Vagina (tissue), 2 donors: ENCODE results near the gene KCND1. TPM values are rescaled to one million over a fixed set of nuclear protein-coding genes. Genes with fewer than 3 reads are reported as not detected.

Experiments used
- DNase-seq, 2 donors: peaks; one replicate each; pipeline ENCODE4 v3.0.0-alpha.2; 2017; ENCODE audit errors: extremely low spot score in 2 of 2
- H3K27ac ChIP-seq: fragments of 200-600 bp; sonication (generic); one replicate; pipeline ENCODE4 v1.5.1; 2019
- H3K27me3 ChIP-seq: fragments of 200-600 bp; sonication (generic); one replicate; pipeline ENCODE4 v1.5.1; 2019
- H3K36me3 ChIP-seq, 2 donors: fragments of 200-600 bp; sonication (generic); one replicate each; pipeline ENCODE4 v1.5.1; 2017 to 2019
- H3K4me1 ChIP-seq: fragments of 200-600 bp; sonication (generic); one replicate; pipeline ENCODE4 v1.5.1; 2019
- H3K4me3 ChIP-seq, 2 donors: fragments of 200-600 bp; sonication (generic); 1 replicate in 1 of 2; 2 replicates in 1 of 2; pipeline ENCODE4 v1.5.1; 2016 to 2019
- H3K9me3 ChIP-seq: fragments of 200-600 bp; sonication (generic); one replicate; pipeline ENCODE4 v1.5.1; 2019
- POLR2A ChIP-seq, 2 donors: fragments of 450-650 bp; IDR thresholded peaks; one replicate each; pipeline ENCODE4 v1.6.1; 2017; ENCODE audit warnings: antibody characterized with exemption in 2 of 2, mild to moderate bottlenecking in 2 of 2, moderate library complexity in 2 of 2
- POLR2AphosphoS5 ChIP-seq, 2 donors: sonication (generic); formaldehyde crosslinking; IDR thresholded peaks; one replicate each; pipeline ENCODE4 v1.9.0; 2017; ENCODE audit warnings: antibody characterized with exemption in 2 of 2, mild to moderate bottlenecking in 2 of 2, low read depth in 1 of 2; ENCODE audit not compliant: insufficient read depth in 1 of 2
- intact Hi-C: fragments of 100-400 bp; cut with DNase I; formaldehyde crosslinking; loops from one replicate; pipeline ENCODE4 v1.15.1; 2023
- total RNA-seq: library from RNA; depleted of rRNA; stranded (reverse); fragments of >200 nt; gene quantifications from one replicate; pipeline ENCODE4 v1.2.3, GENCODE V29; 2016
- TF ChIP-seq, protein P1 (sequence below), 3 experiments: fragments of 450-650 bp in 2 of 3; fragments of 200-600 bp in 1 of 3; sonication (generic) in 1 of 3; IDR thresholded peaks; one replicate each; pipeline ENCODE4 v1.5.1; 2017 to 2019; ENCODE audit warnings: antibody characterized with exemption in 3 of 3, mild to moderate bottlenecking in 2 of 3, moderate library complexity in 2 of 3

Gene KCND1
- total RNA-seq, 1 donor from 2014 or later = 2.0 TPM

DNA sequence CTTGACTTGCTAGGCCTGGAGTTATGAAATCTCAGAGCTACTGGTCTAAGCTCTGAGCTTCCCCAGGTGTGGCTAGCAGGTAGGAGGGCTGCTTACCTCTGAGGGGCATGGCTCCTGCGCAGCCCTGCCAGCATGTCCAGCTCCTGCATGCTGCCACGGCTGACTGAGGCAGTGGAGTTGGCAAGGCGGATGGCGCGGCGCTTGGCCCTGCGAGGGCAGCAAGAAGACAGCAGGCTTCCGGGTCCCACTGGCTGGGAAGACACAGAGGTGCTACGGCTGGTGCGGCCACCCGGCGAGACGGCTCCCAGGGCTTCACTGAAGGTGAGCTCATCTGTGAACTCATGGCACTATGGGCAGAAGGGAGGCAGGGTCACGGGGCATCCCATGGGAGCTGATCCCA lies 5.7 kb downstream of the KCND1 start:
- no peaks in the 10 kb centered on the region for H3K36me3 ChIP-seq
- no peak for DNase-seq
- TF ChIP-seq POLR2A (IDR thresholded peaks at IDR 0.05) = no peak
- TF ChIP-seq, protein P1, sequence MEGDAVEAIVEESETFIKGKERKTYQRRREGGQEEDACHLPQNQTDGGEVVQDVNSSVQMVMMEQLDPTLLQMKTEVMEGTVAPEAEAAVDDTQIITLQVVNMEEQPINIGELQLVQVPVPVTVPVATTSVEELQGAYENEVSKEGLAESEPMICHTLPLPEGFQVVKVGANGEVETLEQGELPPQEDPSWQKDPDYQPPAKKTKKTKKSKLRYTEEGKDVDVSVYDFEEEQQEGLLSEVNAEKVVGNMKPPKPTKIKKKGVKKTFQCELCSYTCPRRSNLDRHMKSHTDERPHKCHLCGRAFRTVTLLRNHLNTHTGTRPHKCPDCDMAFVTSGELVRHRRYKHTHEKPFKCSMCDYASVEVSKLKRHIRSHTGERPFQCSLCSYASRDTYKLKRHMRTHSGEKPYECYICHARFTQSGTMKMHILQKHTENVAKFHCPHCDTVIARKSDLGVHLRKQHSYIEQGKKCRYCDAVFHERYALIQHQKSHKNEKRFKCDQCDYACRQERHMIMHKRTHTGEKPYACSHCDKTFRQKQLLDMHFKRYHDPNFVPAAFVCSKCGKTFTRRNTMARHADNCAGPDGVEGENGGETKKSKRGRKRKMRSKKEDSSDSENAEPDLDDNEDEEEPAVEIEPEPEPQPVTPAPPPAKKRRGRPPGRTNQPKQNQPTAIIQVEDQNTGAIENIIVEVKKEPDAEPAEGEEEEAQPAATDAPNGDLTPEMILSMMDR (IDR thresholded peaks at IDR 0.05) = no peak
- no peak for TF ChIP-seq POLR2AphosphoS5 (IDR thresholded peaks at IDR 0.05; ENCODE audit: insufficient read depth in 1 of 2, low read depth in 1 of 2)
- intact Hi-C loops = no loop called here
- no peak overlapping the region for H3K4me3 ChIP-seq
- peaks cover 3% of the 10 kb centered on the region for H3K4me1 ChIP-seq
- no peaks in the 10 kb centered on the region for H3K27me3 ChIP-seq
- H3K9me3 ChIP-seq = no peaks in the 10 kb centered on the region
- no peak overlapping the region for H3K27ac ChIP-seq

DNA sequence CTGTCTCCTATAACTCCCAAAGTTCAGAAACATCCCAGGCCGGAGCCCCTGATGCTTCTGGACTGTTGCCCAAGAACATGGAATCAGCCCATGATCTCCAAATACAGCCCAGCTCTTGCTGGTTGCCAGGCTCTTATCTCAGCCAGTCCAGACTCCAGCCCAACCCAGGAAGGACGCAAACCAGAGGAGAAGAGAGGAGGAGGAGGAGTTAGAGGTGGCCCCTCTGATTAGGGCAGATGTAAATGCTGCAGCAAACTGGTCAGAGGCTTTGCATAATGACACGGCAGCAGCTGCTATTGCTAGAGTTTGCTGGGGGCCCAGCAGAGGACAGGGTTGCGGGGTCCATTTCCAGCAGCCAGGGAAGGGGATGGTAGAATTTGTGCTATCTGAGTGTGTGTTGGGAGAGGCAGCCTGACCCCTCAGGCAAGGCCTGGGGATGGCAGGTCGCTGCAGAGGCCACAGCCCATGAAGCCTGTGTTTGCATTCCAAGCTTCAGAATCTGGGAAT lies 10.0 kb downstream of the KCND1 start:
- Histone ChIP-seq H3K4me3 (no peak overlapping the region), H3K4me1 (peaks cover 2% of the 10 kb centered on the region), H3K36me3 (no peaks in the 10 kb centered on the region), H3K9me3 (no peaks in the 10 kb centered on the region), H3K27ac (no peak overlapping the region), H3K27me3 (no peaks in the 10 kb centered on the region)
- TF ChIP-seq POLR2AphosphoS5 (IDR thresholded peaks at IDR 0.05; ENCODE audit: insufficient read depth in 1 of 2, low read depth in 1 of 2) (no peak), POLR2A (IDR thresholded peaks at IDR 0.05) (no peak)
- no peak for DNase-seq
- intact Hi-C loops = no loop called here

DNA sequence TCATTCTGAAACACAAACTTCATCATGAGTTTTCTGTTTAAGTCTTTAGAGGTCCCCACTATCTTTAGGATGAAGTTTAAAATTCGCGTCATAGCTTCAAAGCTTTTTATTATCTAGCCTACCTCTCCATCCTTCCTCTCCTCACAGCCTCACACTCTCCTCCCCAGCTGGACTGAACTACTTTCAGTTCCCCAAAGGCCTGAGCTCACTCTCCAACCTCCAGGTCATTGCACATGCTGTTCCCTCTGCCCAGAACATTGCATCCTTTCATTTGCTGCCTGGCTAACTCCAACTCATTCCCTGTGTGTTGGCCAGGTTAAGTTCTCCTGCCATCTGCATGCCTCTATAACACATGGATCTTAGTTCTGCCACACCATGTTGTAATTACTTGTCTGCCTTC lies 11.4 kb downstream of the KCND1 start:
- Histone ChIP-seq H3K36me3 (no peaks in the 10 kb centered on the region), H3K4me3 (no peak overlapping the region), H3K4me1 (peaks cover 15% of the 10 kb centered on the region), H3K9me3 (no peaks in the 10 kb centered on the region), H3K27me3 (no peaks in the 10 kb centered on the region), H3K27ac (no peak overlapping the region)
- TF ChIP-seq POLR2AphosphoS5 (IDR thresholded peaks at IDR 0.05; ENCODE audit: insufficient read depth in 1 of 2, low read depth in 1 of 2) (no peak), POLR2A (IDR thresholded peaks at IDR 0.05) (no peak)
- TF ChIP-seq, protein P1 (IDR thresholded peaks at IDR 0.05) = no peak
- DNase-seq = no peak
- intact Hi-C loops = no loop called here

DNA sequence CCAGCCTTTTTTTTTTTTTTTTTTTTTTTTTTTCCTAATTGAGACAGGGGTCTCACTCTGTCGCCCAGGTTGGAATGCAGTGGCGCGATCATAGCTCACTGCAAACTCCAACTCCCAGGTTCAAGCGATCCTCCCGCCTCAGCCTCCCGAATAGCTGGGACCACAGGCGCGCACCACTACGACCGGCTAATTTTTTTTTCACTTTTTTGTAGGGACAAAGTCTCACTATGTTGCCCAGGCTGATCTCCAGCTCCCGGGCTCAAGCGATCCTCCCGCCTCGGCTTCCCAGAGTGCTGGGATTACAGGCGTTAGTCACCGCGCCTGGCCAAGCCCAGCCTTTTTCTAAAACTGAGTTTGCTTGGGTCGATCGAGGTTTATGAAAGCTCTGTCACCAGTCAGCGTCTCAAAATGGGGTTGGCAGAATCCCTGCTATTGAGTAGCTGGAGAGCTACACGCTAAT lies 13.0 kb downstream of the KCND1 start:
- TF ChIP-seq POLR2A (IDR thresholded peaks at IDR 0.05) = no peak
- TF ChIP-seq, protein P1 (IDR thresholded peaks at IDR 0.05) = no peak
- TF ChIP-seq POLR2AphosphoS5 (IDR thresholded peaks at IDR 0.05; ENCODE audit: insufficient read depth in 1 of 2, low read depth in 1 of 2) = peak in 1 of 2 donors; percentile 42
- H3K4me3 ChIP-seq = peak overlapping the region; percentile 33 to 64

DNA sequence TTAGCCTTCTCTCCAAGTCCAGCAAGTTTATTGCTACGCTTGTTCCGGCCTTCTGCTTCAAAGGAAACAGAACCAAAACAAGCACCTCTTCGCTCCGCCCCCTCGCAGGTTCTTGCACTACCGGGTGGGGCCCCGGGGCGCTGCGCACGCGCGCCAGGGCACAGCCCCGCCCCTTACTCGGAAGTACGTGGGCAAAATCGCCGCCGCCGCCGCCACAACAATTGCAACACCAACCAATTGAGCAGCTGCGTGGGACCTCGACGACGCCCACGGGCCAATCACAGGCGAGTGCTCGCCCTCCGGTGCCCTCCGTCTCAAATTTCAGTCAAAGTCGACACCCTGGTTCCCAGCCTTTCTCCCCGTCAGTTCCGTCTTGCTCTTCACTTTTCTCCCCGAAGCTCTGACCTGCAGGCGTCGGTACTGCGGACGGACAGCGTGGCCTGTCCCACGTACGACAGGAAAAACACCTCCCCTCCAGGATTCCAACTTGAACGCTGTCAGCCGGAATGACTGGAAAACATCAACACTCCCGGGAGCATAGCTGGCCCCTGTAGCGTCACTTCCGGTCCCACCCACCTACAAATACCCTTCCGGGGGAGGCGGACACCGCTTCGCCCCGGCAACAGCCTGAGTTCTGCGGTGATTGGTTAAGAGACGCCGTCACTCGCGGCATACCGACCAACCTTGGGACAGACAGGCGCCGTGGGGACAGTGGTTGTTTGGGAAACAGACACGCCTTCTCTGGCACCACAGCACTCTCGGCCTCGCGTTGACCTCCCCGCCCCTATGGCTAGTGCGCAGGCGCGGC lies 13.6 kb downstream of the KCND1 start:
- Histone ChIP-seq H3K27ac (peak overlapping the region; percentile 90), H3K36me3 (no peaks in the 10 kb centered on the region), H3K9me3 (no peaks in the 10 kb centered on the region), H3K4me1 (peaks cover 31% of the 10 kb centered on the region), H3K27me3 (no peaks in the 10 kb centered on the region), H3K4me3 (peak overlapping the region; percentile 61 to 64)
- intact Hi-C loops = loop anchor here (5.0 kb wide), 1 partner anchor 84 kb away; the partner anchor contains the start of gene TFE3
- TF ChIP-seq, protein P1 (IDR thresholded peaks at IDR 0.05) = no peak
- TF ChIP-seq POLR2A (IDR thresholded peaks at IDR 0.05) (peak in 1 of 2 donors; percentile 17), POLR2AphosphoS5 (IDR thresholded peaks at IDR 0.05; ENCODE audit: insufficient read depth in 1 of 2, low read depth in 1 of 2) (peak; percentile 67 to 92)
- DNase-seq = peak in 1 of 2 donors; percentile 98

More for the DNA sequence above, 13.0 kb downstream of the KCND1 start:
- intact Hi-C loops = loop anchor here (5.0 kb wide), 1 partner anchor 84 kb away; the partner anchor contains the start of gene TFE3
- peak overlapping the region; percentile 78 for H3K27ac ChIP-seq
- H3K4me1 ChIP-seq = peaks cover 26% of the 10 kb centered on the region
- H3K36me3 ChIP-seq = no peaks in the 10 kb centered on the region
- DNase-seq = no peak
- no peaks in the 10 kb centered on the region for H3K27me3 ChIP-seq
- no peaks in the 10 kb centered on the region for H3K9me3 ChIP-seq
